NCI-H1092 (cell line): Measurements from ENCODE around the gene TRIP6.
"Not testable (repeated sequence)": the region's sequence is repeated elsewhere in the genome, so short reads cannot be mapped to it uniquely, and the experiment has no call there.

Experiments used
- DNase-seq: peaks from one replicate; lab custom pipeline; 2025; lab: John Stamatoyannopoulos, UW

The TRIP6 gene

GRCh38 chr7:100914208-100914878 lies 47.2 kb downstream of the TRIP6 start:
- no peak for DNase-seq

- DNase-seq = no peak
Observed at GRCh38 chr7:100914879-100915447, 47.8 kb downstream of the TRIP6 start.

GRCh38 chr7:100919335-100919734 lies 52.1 kb downstream of the TRIP6 start:
- not testable (repeated sequence) for DNase-seq

GRCh38 chr7:100919779-100920437 lies 52.7 kb downstream of the TRIP6 start:
- DNase-seq = not testable (repeated sequence)

GRCh38 chr7:100921039-100921438 lies 53.9 kb downstream of the TRIP6 start:
- DNase-seq = no peak
